Memory B cell (primary cell): ENCODE data around the gene PPRC1.

ENCODE experiments used
- ATAC-seq: fragments of 150-1000 bp; cut with Tn5 transposase; 2 replicates; pipeline ENCODE4 v1.10.0; 2021; ENCODE audit warnings: low read depth, mild to moderate bottlenecking, moderate library complexity
- DNase-seq, 2 donors: peaks; one replicate each; pipeline ENCODE4 v3.0.0; 2022; ENCODE audit warnings: low spot score in 2 of 2
- H3K27ac Mint-ChIP-seq: one replicate; pipeline ENCODE4 v1.8.0; 2022; ENCODE audit warnings: mild to moderate bottlenecking, moderate library complexity, mixed read lengths
- H3K27me3 Mint-ChIP-seq: one replicate; pipeline ENCODE4 v1.8.0; 2022; ENCODE audit warnings: mixed read lengths
- H3K36me3 Mint-ChIP-seq: one replicate; pipeline ENCODE4 v1.8.0; 2022; ENCODE audit warnings: mild to moderate bottlenecking, mixed read lengths
- H3K4me1 Mint-ChIP-seq: one replicate; pipeline ENCODE4 v1.8.0; 2022; ENCODE audit warnings: mixed read lengths
- H3K4me3 Mint-ChIP-seq: one replicate; pipeline ENCODE4 v1.8.0; 2022; ENCODE audit warnings: mild to moderate bottlenecking, moderate library complexity, mixed read lengths
- H3K9me3 Mint-ChIP-seq: one replicate; pipeline ENCODE4 v1.8.0; 2022; ENCODE audit warnings: mixed read lengths

Gene PPRC1

GRCh38 chr10:102113261-102113955 is 19.4 kb upstream of the PPRC1 start:
- Mint-ChIP-seq H3K4me3 (peak overlapping the region; percentile 73), H3K36me3 (peaks cover 20% of the 10 kb centered on the region), H3K4me1 (peaks cover 47% of the 10 kb centered on the region), H3K27ac (peak overlapping the region; percentile 32), H3K9me3 (no peaks in the 10 kb centered on the region), H3K27me3 (no peaks in the 10 kb centered on the region)
- no peak for ATAC-seq
- DNase-seq: no peak

DNA sequence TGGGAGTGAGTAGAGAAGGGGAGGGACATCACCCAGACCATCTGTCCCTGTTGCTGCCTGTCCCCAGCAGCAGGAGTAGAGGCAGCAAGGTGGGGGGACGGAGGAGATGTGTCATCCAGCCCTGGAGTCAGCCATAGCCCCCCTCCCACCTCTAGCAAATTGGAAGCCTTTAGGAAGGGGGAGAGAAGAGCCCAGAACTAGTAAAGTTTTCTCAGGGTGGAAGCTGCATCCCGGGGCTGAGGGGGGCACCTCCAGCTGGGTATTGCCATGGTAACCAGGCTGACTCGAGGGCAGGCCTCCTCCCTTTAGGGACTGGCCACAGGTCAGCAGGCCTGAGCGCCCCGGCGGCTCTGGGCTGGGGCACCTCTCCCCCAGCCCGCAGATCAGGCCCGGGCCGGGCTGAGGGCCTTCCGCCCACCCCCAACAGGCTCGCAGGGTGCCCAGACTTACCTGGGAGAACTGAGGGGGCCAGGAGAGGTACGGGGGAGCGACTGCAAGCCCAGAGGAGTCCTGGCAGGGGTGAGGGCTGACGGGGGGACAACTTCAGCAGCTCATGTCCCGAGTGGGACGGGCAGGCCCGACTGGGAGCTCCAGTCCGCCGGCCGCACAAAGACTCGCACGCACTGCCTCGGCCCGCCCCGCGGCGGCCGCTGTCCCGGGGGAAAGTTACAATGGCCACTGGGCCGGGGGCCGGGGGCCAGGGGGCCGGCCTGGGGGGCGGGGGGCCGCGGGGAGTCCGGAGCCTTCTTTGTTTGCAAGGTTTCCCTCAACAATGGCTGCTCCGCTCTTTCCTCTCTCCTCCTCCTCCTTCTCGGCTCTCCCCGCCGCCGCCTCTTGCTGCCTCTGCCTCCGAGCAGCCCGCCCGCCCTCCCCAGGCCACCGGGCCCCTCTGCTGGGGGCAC is 18.6 kb upstream of the PPRC1 start:
- H3K9me3 Mint-ChIP-seq: no peaks in the 10 kb centered on the region
- H3K27ac Mint-ChIP-seq: peak overlapping the region; percentile 95
- peak overlapping the region; percentile 88 for H3K4me3 Mint-ChIP-seq
- peaks cover 54% of the 10 kb centered on the region for H3K4me1 Mint-ChIP-seq
- DNase-seq (no peak), ATAC-seq (peak; percentile 7)
- peaks cover 13% of the 10 kb centered on the region for H3K36me3 Mint-ChIP-seq
- H3K27me3 Mint-ChIP-seq: no peaks in the 10 kb centered on the region

DNA sequence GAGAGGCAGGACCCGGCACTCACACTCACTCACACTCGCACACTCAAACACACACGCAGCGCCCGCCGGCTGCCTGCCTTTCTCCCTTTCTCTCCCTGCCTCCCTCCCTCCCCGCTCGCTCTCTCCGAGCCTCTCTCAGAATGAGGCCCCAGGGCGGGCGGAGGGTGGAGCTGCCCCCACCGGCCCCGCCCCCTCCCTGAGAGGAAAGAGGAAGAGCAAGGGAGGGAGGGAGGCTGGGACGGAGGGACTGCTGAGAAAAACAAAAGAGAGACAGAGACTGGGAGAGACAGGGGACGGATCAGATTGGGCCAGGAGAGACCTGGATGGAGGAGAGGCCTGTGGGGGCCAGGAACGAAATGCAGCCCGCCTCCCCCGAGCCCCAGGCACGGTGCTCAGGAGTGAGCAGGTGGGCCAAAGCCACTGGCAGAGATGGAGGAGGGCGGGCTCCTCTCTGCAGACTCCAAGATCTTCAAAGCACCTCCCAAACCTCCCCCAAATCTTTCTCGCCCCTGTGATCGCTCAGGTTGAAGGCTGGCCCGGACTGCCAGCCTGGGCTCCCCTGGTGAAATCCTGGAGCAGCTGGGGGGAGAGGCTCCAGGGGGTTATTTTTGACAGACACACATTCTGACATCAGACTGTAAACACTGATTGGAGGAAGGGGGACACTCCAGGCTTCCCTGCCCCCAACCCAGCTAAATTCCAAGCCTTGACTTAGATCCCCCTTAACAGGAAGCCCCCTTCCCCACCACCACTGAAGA is 17.8 kb upstream of the PPRC1 start:
- DNase-seq (peak; percentile 56 to 58), ATAC-seq (peak; percentile 75)
- peak overlapping the region; percentile 95 for H3K27ac Mint-ChIP-seq
- H3K4me1 Mint-ChIP-seq: peaks cover 55% of the 10 kb centered on the region
- peaks cover 4% of the 10 kb centered on the region for H3K36me3 Mint-ChIP-seq
- H3K4me3 Mint-ChIP-seq: peak overlapping the region; percentile 88
- no peaks in the 10 kb centered on the region for H3K9me3 Mint-ChIP-seq
- no peaks in the 10 kb centered on the region for H3K27me3 Mint-ChIP-seq

DNA sequence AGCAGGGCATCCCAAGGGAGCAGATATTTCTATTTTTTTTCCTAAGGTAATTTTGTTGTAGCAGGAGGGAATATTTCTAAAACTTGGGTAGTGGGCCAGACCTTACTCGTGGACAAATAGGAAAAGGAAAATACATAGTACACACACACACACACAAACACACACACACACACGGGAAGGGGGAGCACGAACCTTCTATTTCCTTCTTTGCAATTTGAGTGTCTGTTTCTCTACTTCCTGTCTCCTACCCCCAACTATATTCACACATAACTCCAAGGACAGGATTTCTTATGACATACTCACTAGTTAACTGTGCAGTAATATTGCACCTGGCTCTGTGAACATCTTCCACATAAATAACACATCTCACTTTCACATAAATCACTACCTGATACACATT is 17.1 kb upstream of the PPRC1 start:
- Mint-ChIP-seq H3K4me3 (peak overlapping the region; percentile 88), H3K9me3 (no peaks in the 10 kb centered on the region), H3K27ac (peak overlapping the region; percentile 91), H3K36me3 (peaks cover 1% of the 10 kb centered on the region), H3K4me1 (peaks cover 55% of the 10 kb centered on the region), H3K27me3 (no peaks in the 10 kb centered on the region)
- DNase-seq (no peak), ATAC-seq (no peak)

DNA sequence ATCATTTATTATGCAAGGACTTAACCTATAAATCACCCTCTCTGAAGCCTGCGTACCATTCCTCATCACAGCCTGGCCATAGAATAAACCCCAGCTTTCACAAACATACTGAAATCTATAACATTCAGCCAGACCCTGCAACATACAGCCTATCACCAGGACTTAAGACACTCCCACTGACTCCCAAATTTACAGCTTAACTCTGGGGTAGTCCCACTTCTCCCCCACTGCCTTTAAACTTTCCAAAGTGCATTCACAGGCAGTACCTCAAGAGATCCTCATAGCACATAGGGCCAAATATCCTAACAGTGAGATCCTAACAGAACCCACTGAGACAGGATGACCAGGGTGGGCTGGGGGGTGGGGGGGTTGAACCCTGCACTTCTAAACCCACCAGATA is 16.2 kb upstream of the PPRC1 start:
- Mint-ChIP-seq H3K36me3 (peaks cover 1% of the 10 kb centered on the region), H3K27me3 (no peaks in the 10 kb centered on the region), H3K4me1 (peaks cover 61% of the 10 kb centered on the region), H3K27ac (peak overlapping the region; percentile 91), H3K9me3 (no peaks in the 10 kb centered on the region), H3K4me3 (peak overlapping the region; percentile 88)
- DNase-seq (no peak), ATAC-seq (no peak)

- no peaks in the 10 kb centered on the region for H3K9me3 Mint-ChIP-seq
- peak overlapping the region; percentile 91 for H3K27ac Mint-ChIP-seq
- DNase-seq (peak; percentile 18 to 30), ATAC-seq (peak; percentile 17)
- H3K36me3 Mint-ChIP-seq: no peaks in the 10 kb centered on the region
- no peaks in the 10 kb centered on the region for H3K27me3 Mint-ChIP-seq
- H3K4me3 Mint-ChIP-seq: peak overlapping the region; percentile 86
- H3K4me1 Mint-ChIP-seq: peaks cover 60% of the 10 kb centered on the region
These were observed 15.3 kb upstream of the PPRC1 start for GRCh38 chr10:102117391-102118159.

DNA sequence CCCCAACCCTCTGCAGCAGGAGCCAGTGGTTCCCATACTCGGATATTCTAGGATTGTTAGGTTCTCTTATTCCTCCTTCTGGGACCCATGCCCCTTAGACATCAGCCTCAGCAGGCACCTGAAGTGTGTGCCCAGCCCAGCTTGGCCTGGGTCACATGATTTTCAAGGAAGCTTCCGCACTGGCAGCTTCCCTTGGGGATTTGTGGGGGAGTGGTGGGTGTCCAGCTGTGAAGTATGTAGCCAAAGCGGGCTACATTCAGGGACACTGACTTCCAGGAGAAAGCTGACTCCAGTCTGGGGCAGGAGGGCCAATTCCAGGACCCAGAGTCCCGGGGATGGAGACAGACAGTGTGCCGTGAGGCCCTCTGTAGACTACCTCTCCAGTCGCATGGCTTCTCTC is 14.0 kb upstream of the PPRC1 start:
- ATAC-seq (peak; percentile 7), DNase-seq (peak; percentile 38 to 45)
- no peaks in the 10 kb centered on the region for H3K36me3 Mint-ChIP-seq
- no peaks in the 10 kb centered on the region for H3K9me3 Mint-ChIP-seq
- H3K4me3 Mint-ChIP-seq: peak overlapping the region; percentile 86
- peak overlapping the region; percentile 91 for H3K27ac Mint-ChIP-seq
- H3K27me3 Mint-ChIP-seq: no peaks in the 10 kb centered on the region
- peaks cover 53% of the 10 kb centered on the region for H3K4me1 Mint-ChIP-seq

DNA sequence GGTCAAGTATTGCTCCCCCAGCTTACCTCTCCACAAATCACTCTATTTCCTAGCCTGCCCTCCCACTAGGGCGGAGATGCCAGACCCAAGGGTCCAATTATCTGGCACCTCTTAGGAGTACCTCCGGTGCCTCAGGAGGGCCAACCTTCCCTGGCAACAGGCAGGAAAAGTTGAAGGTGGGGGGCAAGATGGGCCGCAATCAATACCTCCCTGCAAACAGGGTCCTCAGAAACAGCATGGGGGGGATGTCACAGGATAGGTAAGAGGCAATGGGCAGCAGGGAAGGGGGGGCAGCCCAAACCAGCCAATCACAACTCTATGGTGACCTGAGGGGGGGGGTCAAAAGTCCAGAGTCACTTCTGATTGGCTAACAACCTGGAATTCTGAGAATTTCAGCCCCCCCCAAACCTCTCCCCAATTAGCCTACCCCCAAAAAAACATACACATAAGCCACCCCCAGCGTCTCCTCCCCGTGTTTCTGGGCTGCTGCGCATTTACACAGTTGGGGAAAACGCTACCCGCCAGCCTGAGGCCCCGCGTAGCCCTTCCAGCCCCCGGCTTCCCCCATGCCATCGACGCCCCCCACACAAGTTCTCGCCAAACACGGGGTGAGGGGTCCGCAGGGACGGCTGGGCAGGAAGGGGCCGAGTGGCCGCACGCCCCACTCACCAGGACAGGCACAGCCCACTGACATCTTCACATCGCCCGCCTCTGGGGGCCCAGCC is 13.3 kb upstream of the PPRC1 start:
- Mint-ChIP-seq H3K27ac (peak overlapping the region; percentile 91), H3K4me1 (peaks cover 53% of the 10 kb centered on the region), H3K27me3 (no peaks in the 10 kb centered on the region), H3K36me3 (no peaks in the 10 kb centered on the region), H3K9me3 (no peaks in the 10 kb centered on the region), H3K4me3 (peak overlapping the region; percentile 86)
- DNase-seq (peak; percentile 37 to 58), ATAC-seq (peak; percentile 14)

DNA sequence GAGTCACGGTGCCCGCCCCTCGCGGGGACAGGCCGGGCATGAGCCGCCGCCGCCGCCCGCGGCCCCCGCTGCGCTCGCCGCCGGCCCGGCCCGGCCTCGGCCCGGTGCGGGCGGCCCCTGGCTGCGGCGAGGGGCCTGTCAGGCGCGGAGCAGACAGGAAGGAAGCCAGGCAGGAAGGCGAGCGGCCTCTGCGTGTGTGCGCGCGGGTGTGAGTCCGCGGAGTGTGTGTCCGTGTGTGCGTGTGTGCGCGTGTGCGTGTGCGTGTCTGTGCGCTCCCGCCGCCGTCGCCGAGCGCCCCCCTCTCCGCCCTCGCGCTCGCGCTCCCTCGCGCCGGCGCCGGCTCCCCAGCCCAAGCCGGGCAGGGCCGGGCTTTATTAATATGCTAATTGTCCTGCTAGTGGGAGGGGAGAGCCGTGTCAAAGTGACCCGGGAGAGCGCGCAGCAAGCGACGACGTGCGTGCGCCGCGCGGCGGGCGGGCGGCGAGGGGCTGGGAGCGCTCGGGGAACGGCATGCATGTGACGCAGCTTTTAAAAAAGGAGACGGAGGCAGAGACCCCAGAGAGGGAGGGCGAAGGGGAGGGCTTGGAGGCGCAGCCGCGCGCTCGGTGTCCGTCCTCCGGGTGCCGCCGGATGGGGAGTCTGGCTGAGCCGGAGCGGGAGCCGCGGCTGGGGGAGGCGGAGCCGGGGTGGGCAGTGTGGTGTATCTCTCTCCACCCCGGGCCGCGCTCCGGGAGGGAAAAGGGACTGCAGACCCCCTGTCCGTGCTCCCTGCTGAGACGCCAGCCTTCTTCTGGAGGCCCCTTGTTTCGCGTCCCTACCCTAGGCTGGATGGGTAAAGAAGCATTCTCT is 12.5 kb upstream of the PPRC1 start, which contains the start of gene LDB1:
Gene LDB1 (minus strand): TSS at position 227 of the 849 bp plus-strand sequence. CDS start 258 bp downstream, outside the sequence.
- H3K4me1 Mint-ChIP-seq: peaks cover 48% of the 10 kb centered on the region
- peak; percentile 63 for ATAC-seq
- no peaks in the 10 kb centered on the region for H3K27me3 Mint-ChIP-seq
- H3K9me3 Mint-ChIP-seq: no peaks in the 10 kb centered on the region
- no peaks in the 10 kb centered on the region for H3K36me3 Mint-ChIP-seq
- DNase-seq: peak; percentile 64 to 72
- H3K27ac Mint-ChIP-seq: peak within 1 kb of the TSS; percentile 91
- H3K4me3 Mint-ChIP-seq: peak within 1 kb of the TSS; percentile 86

DNA sequence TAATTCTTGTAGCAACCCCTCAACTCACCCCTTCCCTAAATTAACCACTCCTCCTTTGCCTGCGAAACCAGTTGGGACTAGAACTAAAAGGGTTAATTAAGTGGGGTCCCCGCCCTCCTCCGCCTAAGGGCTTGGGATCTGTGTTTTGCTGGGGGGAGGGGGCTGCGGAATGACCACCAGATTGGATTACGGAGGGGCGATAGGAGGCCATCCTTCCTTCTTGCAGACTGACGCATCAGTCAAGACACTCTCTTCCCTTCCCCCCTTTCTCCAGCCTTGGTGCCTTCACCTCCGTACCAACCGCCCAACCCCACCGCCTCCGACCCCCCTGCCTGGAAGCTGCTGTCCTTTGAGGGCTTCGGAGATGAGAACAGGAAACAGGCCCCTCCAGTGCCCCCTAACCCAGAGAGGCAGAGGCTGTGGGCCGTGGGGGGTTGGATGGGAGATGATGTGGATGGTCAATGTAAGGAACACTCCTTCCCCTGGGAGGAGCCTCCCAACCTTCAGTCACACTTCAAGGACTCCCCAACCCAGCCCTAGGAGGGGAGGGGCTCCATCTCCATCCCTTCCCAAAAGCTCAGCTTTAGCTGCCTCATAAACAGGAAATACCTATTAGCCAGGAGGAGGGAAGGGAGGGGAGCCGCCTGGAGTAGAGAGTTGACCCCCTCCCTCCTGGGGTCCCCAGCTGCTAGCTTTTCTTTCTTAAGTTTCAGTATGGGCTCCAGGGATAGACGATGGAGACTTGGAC is 11.7 kb upstream of the PPRC1 start:
- Mint-ChIP-seq H3K36me3 (no peaks in the 10 kb centered on the region), H3K27me3 (no peaks in the 10 kb centered on the region), H3K9me3 (no peaks in the 10 kb centered on the region), H3K27ac (peak overlapping the region; percentile 91), H3K4me1 (peaks cover 43% of the 10 kb centered on the region), H3K4me3 (peak overlapping the region; percentile 86)
- DNase-seq (peak in 1 of 2 donors; percentile 14), ATAC-seq (no peak)

- no peak for DNase-seq
- H3K27ac Mint-ChIP-seq: peak overlapping the region; percentile 91
These were observed 11.0 kb upstream of the PPRC1 start for GRCh38 chr10:102121739-102122372.

More at GRCh38 chr10:102121739-102122372, 11.0 kb upstream of the PPRC1 start:
- no peaks in the 10 kb centered on the region for H3K9me3 Mint-ChIP-seq
- no peaks in the 10 kb centered on the region for H3K27me3 Mint-ChIP-seq
- peak overlapping the region; percentile 86 for H3K4me3 Mint-ChIP-seq
- H3K36me3 Mint-ChIP-seq: no peaks in the 10 kb centered on the region
- ATAC-seq: no peak
- peaks cover 38% of the 10 kb centered on the region for H3K4me1 Mint-ChIP-seq
